ENCODE measurements around the gene ZBTB17.
"Not testable (repeated sequence)": the region's sequence is repeated elsewhere in the genome, so short reads cannot be mapped to it uniquely, and the experiment has no call there.

Gene ZBTB17

GRCh38 chr1:15934211-15935055 is 41.5 kb downstream of the ZBTB17 start:
- DNase-seq: no peak

DNA sequence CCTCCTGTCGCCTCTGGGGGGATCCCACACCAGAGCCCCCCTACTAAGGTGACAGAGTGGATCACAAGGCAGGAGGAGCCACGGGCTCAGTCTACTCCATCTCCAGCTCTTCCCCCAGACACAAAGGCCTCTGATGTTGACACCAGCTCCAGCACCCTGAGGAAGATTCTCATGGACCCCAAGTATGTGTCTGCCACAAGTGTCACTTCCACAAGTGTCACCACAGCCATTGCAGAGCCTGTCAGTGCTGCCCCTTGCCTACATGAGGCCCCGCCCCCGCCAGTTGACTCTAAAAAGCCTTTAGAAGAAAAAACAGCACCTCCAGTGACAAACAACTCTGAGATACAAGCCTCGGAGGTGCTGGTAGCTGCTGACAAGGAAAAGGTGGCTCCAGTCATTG is 42.2 kb downstream of the ZBTB17 start:
- DNase-seq: no peak

DNA sequence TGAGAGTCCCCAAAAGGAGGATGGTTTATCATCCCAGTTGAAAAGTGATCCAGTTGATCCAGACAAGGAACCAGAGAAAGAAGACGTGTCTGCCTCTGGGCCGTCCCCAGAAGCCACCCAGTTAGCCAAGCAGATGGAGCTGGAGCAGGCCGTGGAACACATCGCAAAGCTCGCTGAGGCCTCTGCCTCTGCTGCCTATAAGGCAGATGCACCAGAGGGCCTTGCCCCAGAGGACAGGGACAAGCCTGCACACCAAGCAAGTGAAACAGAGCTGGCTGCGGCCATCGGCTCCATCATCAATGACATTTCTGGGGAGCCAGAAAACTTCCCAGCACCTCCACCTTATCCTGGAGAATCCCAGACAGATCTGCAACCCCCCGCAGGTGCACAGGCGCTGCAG is 43.3 kb downstream of the ZBTB17 start:
- no peak for DNase-seq

GRCh38 chr1:15931884-15932283 is 44.0 kb downstream of the ZBTB17 start:
- DNase-seq: no peak

GRCh38 chr1:15931401-15931800 is 44.5 kb downstream of the ZBTB17 start:
- DNase-seq: no peak

DNA sequence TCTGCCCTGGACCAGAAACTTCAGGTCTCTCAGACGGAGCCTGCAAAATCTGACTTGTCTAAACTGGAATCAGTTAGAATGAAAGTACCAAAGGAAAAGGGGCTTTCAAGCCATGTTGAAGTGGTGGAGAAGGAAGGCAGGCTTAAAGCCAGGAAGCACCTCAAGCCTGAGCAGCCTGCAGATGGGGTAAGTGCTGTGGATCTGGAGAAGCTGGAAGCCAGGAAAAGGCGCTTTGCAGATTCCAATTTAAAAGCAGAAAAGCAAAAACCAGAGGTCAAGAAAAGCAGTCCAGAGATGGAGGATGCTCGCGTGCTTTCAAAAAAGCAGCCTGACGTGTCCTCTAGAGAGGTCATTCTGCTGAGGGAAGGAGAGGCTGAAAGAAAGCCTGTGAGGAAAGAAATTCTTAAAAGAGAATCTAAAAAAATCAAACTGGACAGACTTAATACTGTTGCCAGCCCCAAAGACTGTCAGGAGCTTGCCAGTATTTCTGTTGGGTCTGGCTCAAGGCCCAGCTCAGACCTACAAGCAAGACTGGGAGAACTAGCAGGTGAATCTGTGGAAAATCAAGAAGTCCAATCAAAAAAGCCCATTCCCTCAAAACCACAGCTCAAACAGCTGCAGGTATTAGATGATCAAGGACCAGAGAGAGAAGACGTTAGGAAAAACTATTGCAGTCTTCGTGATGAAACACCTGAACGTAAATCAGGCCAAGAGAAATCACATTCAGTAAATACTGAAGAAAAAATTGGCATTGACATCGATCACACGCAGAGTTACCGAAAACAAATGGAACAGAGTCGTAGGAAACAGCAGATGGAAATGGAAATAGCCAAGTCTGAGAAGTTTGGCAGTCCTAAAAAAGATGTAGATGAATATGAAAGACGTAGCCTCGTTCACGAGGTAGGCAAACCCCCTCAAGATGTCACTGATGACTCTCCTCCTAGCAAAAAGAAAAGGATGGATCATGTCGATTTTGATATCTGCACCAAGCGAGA is 46.6 kb downstream of the ZBTB17 start:
- no peak for DNase-seq

DNA sequence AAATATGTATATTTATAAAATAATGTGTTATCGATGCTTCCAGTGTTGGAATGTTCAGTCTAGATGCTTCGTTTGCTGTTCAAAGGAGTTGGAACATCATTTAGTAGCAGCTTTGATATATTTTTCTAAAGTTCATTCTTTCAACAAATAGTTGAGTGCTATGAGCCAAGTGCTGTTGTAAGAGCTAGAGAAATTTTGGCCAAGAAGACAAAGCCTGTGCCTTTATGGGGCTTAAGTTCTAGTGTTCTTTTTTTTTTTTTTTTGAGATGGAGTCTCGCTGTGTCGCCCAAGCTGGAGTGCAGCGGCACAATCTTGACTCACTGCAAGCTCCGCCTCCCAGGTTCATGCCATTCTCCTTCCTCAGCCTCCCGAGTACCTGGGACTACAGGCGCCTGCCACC is 49.5 kb downstream of the ZBTB17 start:
- not testable (repeated sequence) for DNase-seq

GRCh38 chr1:15923241-15923640 is 52.7 kb downstream of the ZBTB17 start:
- no peak for DNase-seq

- no peak for DNase-seq
These were observed 56.8 kb downstream of the ZBTB17 start for GRCh38 chr1:15918962-15919715.

DNA sequence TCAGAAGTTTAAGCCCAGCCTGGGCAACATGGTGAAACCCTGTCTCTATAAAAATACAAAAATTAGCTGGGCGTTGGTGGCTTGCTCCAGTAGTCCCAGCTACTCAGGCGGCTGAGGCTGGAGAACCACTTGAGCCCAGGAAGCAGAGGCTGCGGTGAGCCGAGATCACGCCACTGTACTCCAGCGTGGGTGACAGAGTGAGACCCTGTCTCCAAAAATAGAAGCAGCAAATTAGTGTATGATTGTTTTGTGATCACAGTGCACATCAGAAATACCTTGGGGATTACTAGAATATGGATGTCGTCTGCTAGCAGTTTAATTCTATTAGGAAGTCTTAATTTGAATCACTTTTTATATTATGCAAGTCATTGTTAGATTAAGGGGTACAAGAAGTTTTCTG is 59.0 kb downstream of the ZBTB17 start:
- DNase-seq: no peak

DNA sequence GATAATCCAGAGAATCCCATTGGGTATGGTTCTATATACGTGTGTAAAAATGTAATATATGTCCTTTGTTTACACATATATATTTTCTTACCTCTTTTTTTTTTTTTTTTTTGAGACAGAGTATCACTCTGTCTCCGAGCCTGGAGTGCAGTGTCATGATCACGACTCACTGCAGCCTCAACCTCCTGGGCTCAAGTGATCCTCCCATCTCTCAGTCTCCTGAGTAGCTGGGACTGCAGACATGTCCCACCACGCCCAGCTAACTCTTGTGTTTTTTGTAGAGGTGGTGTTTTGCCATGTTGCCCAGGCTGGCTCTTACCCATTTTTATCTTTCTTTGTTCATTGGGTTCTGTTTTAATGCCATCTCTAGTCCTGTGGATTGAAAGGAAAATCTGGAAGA is 59.5 kb downstream of the ZBTB17 start:
- DNase-seq: no peak

DNA sequence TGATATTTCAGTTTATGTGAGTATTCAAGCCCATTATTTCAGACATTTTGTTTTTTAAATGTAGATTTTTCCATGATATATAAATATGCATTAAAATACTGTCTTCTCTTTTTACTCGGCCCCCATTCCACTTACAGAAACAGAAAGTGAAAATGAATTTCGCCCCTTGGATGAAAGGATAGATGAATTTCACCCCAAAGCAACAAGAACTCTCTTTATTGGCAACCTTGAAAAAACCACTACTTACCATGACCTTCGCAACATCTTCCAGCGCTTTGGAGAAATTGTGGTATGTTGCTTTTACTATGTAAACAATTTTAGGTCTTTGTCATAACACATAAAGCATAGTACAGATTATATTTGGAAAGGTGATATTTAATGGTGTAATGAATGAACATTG is 59.9 kb downstream of the ZBTB17 start:
- no peak for DNase-seq

- not testable (repeated sequence) for DNase-seq
These were observed 62.3 kb downstream of the ZBTB17 start for GRCh38 chr1:15913607-15914006.

GRCh38 chr1:15911927-15912326 is 64.0 kb downstream of the ZBTB17 start:
- DNase-seq: no peak

DNA sequence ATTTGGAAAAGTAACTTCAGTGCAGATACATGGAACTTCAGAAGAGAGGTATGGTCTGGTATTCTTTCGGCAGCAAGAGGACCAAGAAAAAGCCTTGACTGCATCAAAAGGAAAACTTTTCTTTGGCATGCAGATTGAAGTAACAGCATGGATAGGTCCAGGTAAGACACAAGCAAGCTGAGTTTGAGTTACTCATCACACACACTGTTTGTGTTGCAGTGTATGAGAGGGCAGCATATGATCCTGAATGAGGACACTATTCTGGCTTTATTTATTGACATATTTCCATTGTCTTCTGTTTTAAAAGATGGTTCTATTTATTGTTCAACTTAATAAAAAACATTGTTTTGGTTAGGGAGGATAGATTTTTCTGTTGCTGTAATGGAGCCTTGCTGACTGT is 64.8 kb downstream of the ZBTB17 start:
- DNase-seq: no peak

DNA sequence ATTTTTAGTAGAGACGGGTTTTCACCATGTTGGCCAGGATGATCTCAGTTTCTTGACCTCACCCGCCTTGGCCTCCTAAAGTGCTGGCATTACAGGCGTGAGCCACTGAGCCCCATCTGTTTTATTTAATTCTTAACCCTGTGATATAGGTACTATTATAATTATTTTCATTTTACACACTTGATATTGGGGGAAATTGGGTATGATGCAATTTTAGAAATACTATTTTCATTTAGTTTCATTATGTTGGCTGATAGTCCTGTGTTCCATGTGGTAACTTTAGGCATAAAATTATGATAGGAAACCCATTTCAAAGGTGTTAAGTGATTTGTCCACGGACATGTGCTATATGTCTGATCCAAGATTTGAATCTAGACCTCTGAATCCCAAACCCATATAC is 67.3 kb downstream of the ZBTB17 start:
- DNase-seq: no peak

DNA sequence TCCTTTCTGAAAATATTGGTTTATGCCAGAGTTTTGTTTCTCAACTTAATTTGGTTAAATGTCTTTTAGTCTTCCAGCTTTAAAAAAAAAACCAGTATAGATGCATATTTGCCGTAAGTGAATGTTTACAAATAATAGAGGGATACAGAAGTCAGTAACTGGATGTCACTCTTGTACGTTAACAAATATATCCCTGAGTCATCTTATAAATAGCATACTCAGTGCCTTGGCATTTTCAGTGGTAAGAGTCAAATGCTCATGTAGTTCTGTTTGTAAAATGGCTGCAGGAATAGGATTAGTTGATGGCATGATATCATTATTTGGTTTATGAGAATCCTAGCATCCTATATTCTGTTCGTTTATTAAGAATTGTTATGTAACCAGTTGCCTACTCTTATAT is 73.0 kb downstream of the ZBTB17 start:
- DNase-seq: peak in 2 of 4 experiments; percentile 9 to 11

DNA sequence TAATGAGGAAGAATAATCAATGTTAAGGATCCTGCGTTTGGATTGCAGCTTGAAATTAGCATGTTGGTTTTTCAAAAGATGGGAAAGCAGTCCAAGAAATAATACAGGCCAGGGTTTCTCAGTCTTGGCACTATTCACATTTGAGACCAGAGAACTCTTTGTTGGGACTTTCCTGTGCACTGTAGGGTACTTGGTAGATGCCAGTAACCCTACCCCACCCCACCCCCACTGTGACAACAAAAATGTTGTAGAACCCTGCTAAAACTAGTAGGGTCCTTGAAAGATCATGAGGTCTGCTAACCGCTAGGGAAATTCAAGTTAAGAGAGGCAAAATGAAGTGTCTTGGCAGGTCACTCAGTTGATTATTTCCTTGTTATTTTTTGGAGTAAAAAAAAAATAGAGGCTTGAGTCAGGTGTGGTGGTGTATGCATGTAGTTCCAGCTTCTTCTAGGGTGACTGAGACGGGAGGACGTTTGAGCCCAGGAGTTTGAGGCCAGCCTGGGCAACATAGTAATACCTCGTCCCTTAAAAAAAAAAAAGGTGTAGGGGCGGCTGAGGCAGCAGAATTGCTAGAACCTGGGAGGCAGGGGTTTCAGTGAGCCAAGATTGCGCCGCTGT is 75.1 kb downstream of the ZBTB17 start:
- DNase-seq: no peak

DNA sequence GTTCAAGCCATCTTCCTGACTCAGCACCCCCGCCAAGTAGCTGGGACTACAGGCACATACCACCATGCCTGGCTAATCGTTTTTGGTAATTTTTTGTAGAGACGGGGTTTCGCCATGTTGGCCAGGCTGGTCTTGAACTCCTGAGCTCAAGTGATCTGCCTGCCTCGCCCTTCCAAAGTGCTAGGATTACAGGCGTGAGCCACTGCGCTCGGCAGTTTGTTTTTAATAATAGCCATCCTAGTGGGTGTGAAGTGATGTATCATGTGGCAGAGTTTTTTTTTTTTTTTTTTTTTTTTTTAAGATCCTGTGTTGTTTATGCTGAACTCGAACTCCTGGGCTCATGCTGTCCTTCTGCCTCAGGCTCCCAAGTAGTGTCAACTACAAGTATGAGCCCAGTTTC is 76.6 kb downstream of the ZBTB17 start:
- no peak for DNase-seq

GRCh38 chr1:15896841-15897610 is 78.9 kb downstream of the ZBTB17 start:
- not testable (repeated sequence) for DNase-seq

DNA sequence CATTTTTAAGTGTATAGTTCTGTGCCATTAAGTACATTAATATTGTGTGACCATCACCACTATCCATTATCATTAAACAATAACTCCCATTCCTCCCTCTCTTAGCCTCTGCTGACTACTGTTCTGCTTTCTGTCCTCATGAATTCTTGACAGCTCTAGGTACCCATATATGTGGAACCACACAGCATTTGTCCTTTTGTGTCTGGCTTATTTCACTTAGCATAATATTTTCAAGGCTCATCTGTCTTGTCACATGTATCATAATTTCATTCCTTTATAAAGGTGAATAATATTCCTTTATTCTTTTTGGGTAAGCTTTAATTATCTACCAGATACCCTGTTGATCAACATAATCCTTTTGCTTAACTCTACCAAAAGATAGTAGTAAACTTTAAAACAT is 80.7 kb downstream of the ZBTB17 start:
- no peak for DNase-seq
